Measurements from ENCODE around the gene NEK8. TPM values are rescaled to one million over a fixed set of nuclear protein-coding genes. Genes with fewer than 3 reads are reported as not detected.

NEK8 gene
- polyA plus RNA-seq (2013, experiment 1 of 2) = 10.3 TPM
- 8.4 TPM for polyA plus RNA-seq (2013, experiment 2 of 2)

DNA sequence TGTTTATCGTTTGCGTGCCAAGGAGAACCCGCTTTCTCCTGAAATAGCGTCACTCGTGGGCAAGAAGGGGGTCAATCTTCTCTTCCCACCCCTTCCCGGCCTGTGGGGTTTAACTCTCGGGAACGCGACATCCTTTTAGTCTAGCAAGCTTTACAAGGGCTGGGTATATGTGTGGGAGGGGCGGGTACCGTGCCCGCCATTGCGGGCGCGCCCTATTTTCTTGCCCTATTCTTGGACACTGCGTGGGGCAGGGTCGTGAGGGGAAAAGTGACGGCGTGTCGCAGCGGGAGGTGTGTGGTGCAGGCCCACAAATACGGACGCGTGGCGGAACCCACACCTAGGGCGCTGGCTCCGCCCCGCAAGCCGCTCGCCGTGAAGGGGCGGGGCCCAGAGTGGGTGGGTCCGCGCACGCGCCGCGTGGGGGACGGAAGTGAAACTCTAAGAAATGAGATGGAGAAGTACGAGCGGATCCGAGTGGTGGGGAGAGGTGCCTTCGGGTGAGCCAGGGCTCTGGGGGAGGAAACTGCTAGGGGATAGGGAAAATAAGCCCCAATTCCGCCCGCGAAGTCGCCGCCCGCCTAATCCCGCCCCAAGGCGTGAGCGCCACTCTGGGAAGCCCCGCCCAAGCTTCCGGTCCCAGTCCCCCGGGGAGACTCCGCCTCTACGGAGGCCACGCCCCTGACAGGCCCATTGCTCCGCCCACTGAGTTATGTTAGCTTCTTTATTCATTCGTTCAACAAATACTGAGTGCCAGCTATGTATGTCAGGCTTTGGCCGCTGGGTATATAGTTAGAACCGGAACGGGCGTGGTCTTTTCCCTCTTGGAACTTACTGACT lies at the start of gene NEK8:
TSS of gene NEK8 (plus strand) at position 425 of the 837 bp plus-strand sequence. CDS start at position 451, 26 bp downstream.
- Histone ChIP-seq H3K4me3 (ENCODE audit: low read length) (peak within 1 kb of the TSS; percentile 78), H3K4me1 (ENCODE audit: insufficient read depth, low read length) (no peaks in the 10 kb centered on the region), H3K27ac (ENCODE audit: low read depth, low read length) (peak within 1 kb of the TSS; percentile 98), H3K9ac (ENCODE audit: low read depth, low read length) (peak within 1 kb of the TSS; percentile 72), H3K27me3 (ENCODE audit: insufficient read depth, low read length) (no peaks in the 10 kb centered on the region), H3K9me3 (ENCODE audit: insufficient read depth, low read depth, low read length) (no peaks in the 10 kb centered on the region), H3K36me3 (ENCODE audit: insufficient read depth, low read length) (peaks cover 15% of the 10 kb centered on the region)
- under 1% methylated on average over 60 of the region's 64 CpGs for WGBS

GRCh38 chr17:28682655-28683054 lies 45.9 kb upstream of the NEK8 start:
- Histone ChIP-seq H3K27ac (ENCODE audit: low read depth, low read length) (no peak overlapping the region), H3K27me3 (ENCODE audit: insufficient read depth, low read length) (no peaks in the 10 kb centered on the region), H3K36me3 (ENCODE audit: insufficient read depth, low read length) (peaks cover 97% of the 10 kb centered on the region), H3K9me3 (ENCODE audit: insufficient read depth, low read depth, low read length) (no peaks in the 10 kb centered on the region), H3K4me1 (ENCODE audit: insufficient read depth, low read length) (no peaks in the 10 kb centered on the region), H3K4me3 (ENCODE audit: low read length) (no peak overlapping the region), H3K9ac (ENCODE audit: low read depth, low read length) (no peak overlapping the region)
- 95% methylated on average over 11 of the region's 11 CpGs for WGBS

GRCh38 chr17:28684963-28685362 lies 43.6 kb upstream of the NEK8 start:
- no peak overlapping the region for H3K27ac ChIP-seq (ENCODE audit: low read depth, low read length)
- H3K4me1 ChIP-seq (ENCODE audit: insufficient read depth, low read length) = no peaks in the 10 kb centered on the region
- no peak overlapping the region for H3K9ac ChIP-seq (ENCODE audit: low read depth, low read length)
- H3K9me3 ChIP-seq (ENCODE audit: insufficient read depth, low read depth, low read length) = no peaks in the 10 kb centered on the region
- H3K27me3 ChIP-seq (ENCODE audit: insufficient read depth, low read length) = no peaks in the 10 kb centered on the region
- 95% methylated on average over 3 of the region's 3 CpGs for WGBS
- peaks cover 99% of the 10 kb centered on the region for H3K36me3 ChIP-seq (ENCODE audit: insufficient read depth, low read length)
- H3K4me3 ChIP-seq (ENCODE audit: low read length) = no peak overlapping the region

DNA sequence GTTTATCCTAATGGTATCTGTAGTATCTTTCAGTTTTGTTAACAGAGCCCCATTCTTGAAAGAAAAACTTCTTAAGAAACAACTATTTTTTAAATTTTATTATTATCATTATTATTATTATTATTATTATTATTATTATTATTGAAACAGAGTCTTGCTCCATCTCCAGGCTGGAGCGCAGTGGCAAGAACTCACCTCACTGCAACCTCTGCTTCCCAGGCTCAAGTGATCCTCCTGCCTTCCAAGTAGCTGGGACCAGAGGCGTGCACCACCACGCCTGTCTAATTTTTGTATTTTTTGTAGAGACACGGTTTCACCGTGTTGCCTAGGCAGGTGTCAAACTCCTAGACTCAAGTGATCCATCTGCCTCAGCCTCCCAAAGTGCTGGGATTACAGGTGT lies 43.2 kb upstream of the NEK8 start:
- Histone ChIP-seq H3K27me3 (ENCODE audit: insufficient read depth, low read length) (no peaks in the 10 kb centered on the region), H3K36me3 (ENCODE audit: insufficient read depth, low read length) (peaks cover 100% of the 10 kb centered on the region), H3K4me1 (ENCODE audit: insufficient read depth, low read length) (no peaks in the 10 kb centered on the region), H3K4me3 (ENCODE audit: low read length) (no peak overlapping the region), H3K9me3 (ENCODE audit: insufficient read depth, low read depth, low read length) (no peaks in the 10 kb centered on the region), H3K9ac (ENCODE audit: low read depth, low read length) (no peak overlapping the region), H3K27ac (ENCODE audit: low read depth, low read length) (no peak overlapping the region)
- 96% methylated on average over 5 of the region's 5 CpGs for WGBS

GRCh38 chr17:28686296-28686695 lies 42.3 kb upstream of the NEK8 start:
- no peaks in the 10 kb centered on the region for H3K9me3 ChIP-seq (ENCODE audit: insufficient read depth, low read depth, low read length)
- H3K4me1 ChIP-seq (ENCODE audit: insufficient read depth, low read length) = no peaks in the 10 kb centered on the region
- H3K4me3 ChIP-seq (ENCODE audit: low read length) = no peak overlapping the region
- 97% methylated on average over 4 of the region's 4 CpGs for WGBS
- H3K27ac ChIP-seq (ENCODE audit: low read depth, low read length) = no peak overlapping the region
- no peaks in the 10 kb centered on the region for H3K27me3 ChIP-seq (ENCODE audit: insufficient read depth, low read length)
- H3K36me3 ChIP-seq (ENCODE audit: insufficient read depth, low read length) = peaks cover 100% of the 10 kb centered on the region
- H3K9ac ChIP-seq (ENCODE audit: low read depth, low read length) = no peak overlapping the region

- no peak overlapping the region for H3K9ac ChIP-seq (ENCODE audit: low read depth, low read length)
- H3K36me3 ChIP-seq (ENCODE audit: insufficient read depth, low read length) = peaks cover 94% of the 10 kb centered on the region
- no peaks in the 10 kb centered on the region for H3K27me3 ChIP-seq (ENCODE audit: insufficient read depth, low read length)
- H3K9me3 ChIP-seq (ENCODE audit: insufficient read depth, low read depth, low read length) = no peaks in the 10 kb centered on the region
- WGBS = 100% methylated on average over 3 of the region's 4 CpGs
- no peak overlapping the region for H3K4me3 ChIP-seq (ENCODE audit: low read length)
- no peaks in the 10 kb centered on the region for H3K4me1 ChIP-seq (ENCODE audit: insufficient read depth, low read length)
- no peak overlapping the region for H3K27ac ChIP-seq (ENCODE audit: low read depth, low read length)
These were observed 40.1 kb upstream of the NEK8 start for GRCh38 chr17:28688481-28688880.

DNA sequence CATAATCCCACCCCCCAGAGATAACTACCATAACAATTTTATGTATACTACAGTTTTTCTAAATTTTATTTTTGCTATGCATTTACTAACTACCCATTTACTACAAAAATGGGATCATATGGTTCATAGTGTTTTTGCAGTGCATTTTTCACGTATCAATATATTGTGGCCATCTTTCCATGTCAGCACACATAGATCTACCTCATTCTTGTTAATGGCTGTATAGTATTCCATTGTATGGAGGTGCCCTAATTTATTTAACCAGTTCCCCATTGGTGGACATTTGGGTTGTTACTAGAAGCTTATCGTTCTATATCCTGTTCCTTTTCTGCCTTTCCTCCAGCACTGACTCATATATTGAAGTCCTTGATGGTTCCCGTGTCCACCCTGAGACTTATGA lies 39.6 kb upstream of the NEK8 start:
- no peak overlapping the region for H3K4me3 ChIP-seq (ENCODE audit: low read length)
- no peaks in the 10 kb centered on the region for H3K27me3 ChIP-seq (ENCODE audit: insufficient read depth, low read length)
- H3K4me1 ChIP-seq (ENCODE audit: insufficient read depth, low read length) = no peaks in the 10 kb centered on the region
- WGBS = 88% methylated on average over 3 of the region's 3 CpGs
- no peaks in the 10 kb centered on the region for H3K9me3 ChIP-seq (ENCODE audit: insufficient read depth, low read depth, low read length)
- H3K27ac ChIP-seq (ENCODE audit: low read depth, low read length) = no peak overlapping the region
- no peak overlapping the region for H3K9ac ChIP-seq (ENCODE audit: low read depth, low read length)
- peaks cover 94% of the 10 kb centered on the region for H3K36me3 ChIP-seq (ENCODE audit: insufficient read depth, low read length)

DNA sequence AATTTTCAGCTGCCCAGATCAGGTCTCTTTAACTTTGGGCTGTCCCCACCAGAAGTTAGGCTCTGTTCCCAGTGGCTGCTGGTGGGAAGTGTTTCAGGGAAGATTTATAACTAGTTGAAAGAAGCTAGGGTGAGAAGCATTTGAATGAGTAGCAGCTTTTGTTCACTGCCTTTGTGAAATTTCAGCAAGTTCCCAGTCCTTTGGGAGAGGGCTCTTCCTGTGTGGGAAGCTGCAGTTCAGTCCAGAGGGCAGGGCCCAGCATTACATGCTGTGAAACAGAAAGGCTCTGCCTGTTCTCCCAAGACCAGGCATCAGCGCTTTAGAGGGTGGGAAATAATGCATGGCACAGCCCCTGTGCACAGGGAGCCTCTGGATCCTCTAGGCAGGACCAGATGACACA lies 34.7 kb upstream of the NEK8 start:
- Histone ChIP-seq H3K4me1 (ENCODE audit: insufficient read depth, low read length) (no peaks in the 10 kb centered on the region), H3K27me3 (ENCODE audit: insufficient read depth, low read length) (no peaks in the 10 kb centered on the region), H3K9me3 (ENCODE audit: insufficient read depth, low read depth, low read length) (no peaks in the 10 kb centered on the region), H3K9ac (ENCODE audit: low read depth, low read length) (no peak overlapping the region), H3K36me3 (ENCODE audit: insufficient read depth, low read length) (peaks cover 94% of the 10 kb centered on the region), H3K27ac (ENCODE audit: low read depth, low read length) (no peak overlapping the region), H3K4me3 (ENCODE audit: low read length) (no peak overlapping the region)
- 94% methylated on average over 1 of the region's 1 CpG for WGBS

DNA sequence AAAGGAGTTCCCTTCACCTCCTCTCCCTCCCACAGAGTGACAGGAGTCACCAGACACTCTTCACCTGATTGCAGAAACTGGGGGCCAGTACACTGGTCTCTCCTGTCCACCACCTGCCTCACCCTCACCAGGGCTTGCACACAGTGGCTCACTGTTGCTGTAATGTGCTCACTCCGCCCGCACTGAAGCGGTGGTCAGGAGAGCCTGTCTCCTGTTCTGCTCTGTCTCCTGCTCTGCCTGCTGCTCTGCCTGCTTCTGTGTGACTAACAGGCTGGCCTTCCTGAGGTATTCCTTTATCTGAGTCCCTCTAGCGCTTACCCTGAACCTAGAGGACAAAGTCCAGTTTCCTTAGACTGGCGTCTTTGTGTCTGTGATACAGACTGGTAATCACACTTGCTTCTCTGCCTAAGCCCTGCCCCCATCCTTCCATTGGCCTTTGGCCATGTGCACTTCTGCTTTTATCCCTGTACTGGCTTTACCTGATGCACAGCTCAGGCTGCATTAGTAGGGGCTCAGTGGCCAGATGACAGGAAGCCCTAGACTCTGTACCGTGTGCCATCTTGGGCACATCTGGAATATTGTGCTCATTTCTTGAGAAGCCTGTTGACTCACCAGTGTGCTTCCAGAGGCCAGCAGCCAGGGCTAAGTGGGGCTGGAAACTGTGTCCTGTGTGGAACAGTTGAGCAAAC lies 30.2 kb upstream of the NEK8 start:
- H3K36me3 ChIP-seq (ENCODE audit: insufficient read depth, low read length) = peaks cover 100% of the 10 kb centered on the region

GRCh38 chr17:28700278-28700677 lies 28.3 kb upstream of the NEK8 start:
- WGBS = 95% methylated on average over 8 of the region's 8 CpGs
- no peaks in the 10 kb centered on the region for H3K27me3 ChIP-seq (ENCODE audit: insufficient read depth, low read length)
- H3K9ac ChIP-seq (ENCODE audit: low read depth, low read length) = no peak overlapping the region
- no peaks in the 10 kb centered on the region for H3K4me1 ChIP-seq (ENCODE audit: insufficient read depth, low read length)
- peaks cover 90% of the 10 kb centered on the region for H3K36me3 ChIP-seq (ENCODE audit: insufficient read depth, low read length)
- no peak overlapping the region for H3K27ac ChIP-seq (ENCODE audit: low read depth, low read length)
- no peaks in the 10 kb centered on the region for H3K9me3 ChIP-seq (ENCODE audit: insufficient read depth, low read depth, low read length)
- no peak overlapping the region for H3K4me3 ChIP-seq (ENCODE audit: low read length)

More for the DNA sequence above, 30.2 kb upstream of the NEK8 start:
- Histone ChIP-seq H3K4me1 (ENCODE audit: insufficient read depth, low read length) (no peaks in the 10 kb centered on the region), H3K27ac (ENCODE audit: low read depth, low read length) (no peak overlapping the region), H3K9me3 (ENCODE audit: insufficient read depth, low read depth, low read length) (no peaks in the 10 kb centered on the region), H3K9ac (ENCODE audit: low read depth, low read length) (no peak overlapping the region), H3K4me3 (ENCODE audit: low read length) (no peak overlapping the region), H3K27me3 (ENCODE audit: insufficient read depth, low read length) (no peaks in the 10 kb centered on the region)
- WGBS = 94% methylated on average over 6 of the region's 6 CpGs

DNA sequence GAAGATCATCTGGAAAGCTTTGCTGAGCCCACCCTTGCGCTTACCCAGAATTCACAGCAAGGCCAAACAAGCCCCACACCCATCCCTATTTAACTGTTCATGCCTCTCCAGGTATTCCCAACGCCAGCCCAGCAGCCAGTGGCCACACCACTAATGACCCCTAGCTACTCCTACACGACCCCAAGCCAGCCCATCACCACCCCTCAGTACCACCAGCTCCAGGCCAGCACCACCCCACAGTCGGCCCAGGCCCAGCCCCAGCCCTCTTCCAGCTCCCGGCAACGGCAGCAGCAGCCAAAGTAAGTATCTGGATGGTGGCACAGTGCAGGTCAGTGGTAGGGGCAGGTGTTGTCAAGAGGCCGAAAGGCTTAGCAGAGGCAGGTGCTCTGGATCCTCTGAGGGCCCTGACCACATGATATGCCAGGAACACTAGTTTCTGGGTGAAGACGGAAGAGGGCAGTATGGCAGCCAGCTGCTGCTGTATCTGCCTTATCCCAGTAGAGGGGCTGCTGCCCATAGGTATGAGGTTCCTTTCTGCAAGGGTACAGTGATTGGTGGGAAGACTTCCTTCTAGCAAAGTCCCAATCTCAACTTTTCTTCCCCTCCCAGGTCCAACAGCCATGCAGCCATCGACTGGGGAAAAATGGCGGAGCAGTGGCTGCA lies 27.6 kb upstream of the NEK8 start:
- WGBS = 92% methylated on average over 10 of the region's 10 CpGs
- H3K27ac ChIP-seq (ENCODE audit: low read depth, low read length) = no peak overlapping the region
- H3K9me3 ChIP-seq (ENCODE audit: insufficient read depth, low read depth, low read length) = no peaks in the 10 kb centered on the region
- H3K4me1 ChIP-seq (ENCODE audit: insufficient read depth, low read length) = no peaks in the 10 kb centered on the region
- H3K27me3 ChIP-seq (ENCODE audit: insufficient read depth, low read length) = no peaks in the 10 kb centered on the region
- no peak overlapping the region for H3K4me3 ChIP-seq (ENCODE audit: low read length)
- peaks cover 84% of the 10 kb centered on the region for H3K36me3 ChIP-seq (ENCODE audit: insufficient read depth, low read length)
- H3K9ac ChIP-seq (ENCODE audit: low read depth, low read length) = no peak overlapping the region
